Measurements from ENCODE around the gene HOXA9.

GRCh38 chr7:27157702-27158431, 7.5 kb downstream of the HOXA9 start:
- no peak for TF ChIP-seq CTCF (conservative IDR thresholded peaks at IDR 0.05; ENCODE audit: low read length)
- no peak for TF ChIP-seq EZH2phosphoT487 (IDR thresholded peaks at IDR 0.05; ENCODE audit: borderline replicate concordance, low read depth, low read length)

Measured in OCI-LY7 (cell line).